Measurements from ENCODE around the gene KYAT1.

KYAT1 gene

GRCh38 chr9:128881884-128882676, at the start of gene KYAT1, which contains the start of gene LRRC8A:
Gene KYAT1, minus strand, starts transcription at chr9:128881950. Its CDS starts 36,545 bp downstream, at chr9:128845405.
Gene LRRC8A, plus strand, starts transcription at chr9:128882133. Its CDS starts 25,032 bp downstream, at chr9:128907165.
- peak; percentile 97 for DNase-seq (ENCODE audit: low spot score)

- no peak for DNase-seq (ENCODE audit: low spot score)
Observed at GRCh38 chr9:128929560-128929959, 47.8 kb upstream of the KYAT1 start.

GRCh38 chr9:128928624-128929023, 46.9 kb upstream of the KYAT1 start:
- no peak for DNase-seq (ENCODE audit: low spot score)

- peak; percentile 67 for DNase-seq (ENCODE audit: low spot score)
Observed at GRCh38 chr9:128927731-128928411, 46.1 kb upstream of the KYAT1 start.

GRCh38 chr9:128923493-128923883, 41.7 kb upstream of the KYAT1 start:
- no peak for DNase-seq (ENCODE audit: low spot score)

GRCh38 chr9:128921881-128922763, 40.4 kb upstream of the KYAT1 start:
- DNase-seq (ENCODE audit: low spot score): peak; percentile 77

- DNase-seq (ENCODE audit: low spot score): peak; percentile 47
Observed at GRCh38 chr9:128920381-128921058, 38.8 kb upstream of the KYAT1 start, which contains the start of gene PHYHD1. Gene PHYHD1, plus strand, starts transcription at chr9:128920982. Its CDS starts 1,342 bp downstream, at chr9:128922324.

- no peak for DNase-seq (ENCODE audit: low spot score)
Observed at GRCh38 chr9:128919402-128920089, 37.8 kb upstream of the KYAT1 start.

GRCh38 chr9:128918921-128919320, 37.2 kb upstream of the KYAT1 start:
- no peak for DNase-seq (ENCODE audit: low spot score)

- DNase-seq (ENCODE audit: low spot score): peak; percentile 72
Observed at GRCh38 chr9:128917151-128917849, 35.5 kb upstream of the KYAT1 start.

- no peak for DNase-seq (ENCODE audit: low spot score)
Observed at GRCh38 chr9:128916745-128917144, 35.0 kb upstream of the KYAT1 start.

GRCh38 chr9:128916204-128916603, 34.5 kb upstream of the KYAT1 start:
- no peak for DNase-seq (ENCODE audit: low spot score)

- no peak for DNase-seq (ENCODE audit: low spot score)
Observed at GRCh38 chr9:128913995-128914772, 32.4 kb upstream of the KYAT1 start.

GRCh38 chr9:128913048-128913900, 31.5 kb upstream of the KYAT1 start:
- no peak for DNase-seq (ENCODE audit: low spot score)

GRCh38 chr9:128912270-128912853, 30.6 kb upstream of the KYAT1 start:
- DNase-seq (ENCODE audit: low spot score): peak; percentile 88

- DNase-seq (ENCODE audit: low spot score): peak; percentile 77
Observed at GRCh38 chr9:128911529-128912035, 29.8 kb upstream of the KYAT1 start.

GRCh38 chr9:128910906-128911305, 29.2 kb upstream of the KYAT1 start:
- DNase-seq (ENCODE audit: low spot score): no peak

- no peak for DNase-seq (ENCODE audit: low spot score)
Observed at GRCh38 chr9:128909859-128910258, 28.1 kb upstream of the KYAT1 start.
